ENCODE results near the gene PIK3C3. TPM values are rescaled to one million over a fixed set of nuclear protein-coding genes. Genes with fewer than 3 reads are reported as not detected.

PIK3C3 gene
- total and polyA plus RNA-seq, 9 of the 15 experiments (the other 6 are each of a cell fraction or from before 2014, with no cell fraction given) = 27.0 to 101 (median 42.9) TPM

DNA sequence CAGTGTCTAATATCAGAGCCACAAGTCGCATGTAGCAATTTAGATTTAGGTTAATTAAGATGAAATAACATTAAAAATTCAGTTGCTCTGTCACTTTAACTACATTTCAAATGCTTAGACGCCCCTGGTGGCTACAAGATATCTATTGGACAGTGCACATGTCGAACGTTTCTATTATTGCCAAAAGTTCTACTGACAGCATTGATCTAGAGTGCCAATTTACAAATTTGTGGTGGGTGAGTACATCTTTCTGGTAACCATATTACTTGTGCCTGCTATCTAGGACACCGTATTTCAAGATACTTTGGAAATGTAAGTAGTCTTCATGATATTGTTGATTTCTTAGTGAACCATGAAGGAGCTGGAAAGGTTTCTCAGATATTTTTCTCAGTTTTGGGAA, 20.2 kb downstream of the PIK3C3 start:
- ATAC-seq (no peak), FAIRE-seq (no peak), DNase-seq (ENCODE audit: extremely low read depth in 1 of 4, low spot score in 3 of 4) (no peak)
- ChIA-PET POLR2A (interaction anchor here (0.6 to 2.8 kb wide), 5 partner anchors 10 to 70 kb away, joined by 3 to 15 read pairs (median 4); no protein-coding TSS in a partner anchor), CTCF (ENCODE audit: low intra/inter-chr PET ratio) (no interaction called here)
- no peaks in the 10 kb centered on the region for H3K27me3 ChIP-seq (ENCODE audit: control insufficient read depth in 2 of 2, insufficient read depth in 2 of 2, low read length in 2 of 2)
- WGBS (ENCODE audit: insufficient coverage, low coverage, missing lambda C conversion rate) = 82% methylated on average over 5 of the region's 5 CpGs
- no peak overlapping the region for H3K4me2 ChIP-seq (ENCODE audit: insufficient read depth, low read length)
- H4K20me1 ChIP-seq (replicated peaks; ENCODE audit: control insufficient read depth, insufficient read depth, low read length) = no peaks in the 10 kb centered on the region
- in situ Hi-C loops (cut with MboI) (no loop called here), intact Hi-C loops (cut with micrococcal nuclease) (no loop called here)
- H3K9me1 ChIP-seq (ENCODE audit: control insufficient read depth, insufficient read depth, low read length) = no peaks in the 10 kb centered on the region
- no peak overlapping the region for H2AFZ ChIP-seq (ENCODE audit: low read depth, low read length)
- H3K9me3 ChIP-seq (replicated peaks; ENCODE audit: control insufficient read depth, insufficient read depth, low read depth, low read length) = no peaks in the 10 kb centered on the region
- H3K36me3 ChIP-seq (ENCODE audit: control insufficient read depth, insufficient read depth, low read length) = peaks cover 64% of the 10 kb centered on the region
- no TSS peak for BruUV-seq (replicated peaks)
- H3K4me1 ChIP-seq (replicated peaks in 1 of 2; ENCODE audit: control insufficient read depth in 2 of 2, insufficient read depth in 2 of 2, low read length in 2 of 2) = no peaks in the 10 kb centered on the region
- no peak overlapping the region for H3K9ac ChIP-seq (ENCODE audit: insufficient read depth in 1 of 2, low read depth in 2 of 2, low read length in 2 of 2)
- no peak overlapping the region for H3K4me3 ChIP-seq
- no peak overlapping the region for H3K27ac ChIP-seq (ENCODE audit: extremely low read depth, low read depth, low read length)
- H3K79me2 ChIP-seq (ENCODE audit: control insufficient read depth, insufficient read depth, low read length) = peaks cover 6% of the 10 kb centered on the region; the same call in 1 of the 3 replicates
- TF ChIP-seq, protein P1, sequence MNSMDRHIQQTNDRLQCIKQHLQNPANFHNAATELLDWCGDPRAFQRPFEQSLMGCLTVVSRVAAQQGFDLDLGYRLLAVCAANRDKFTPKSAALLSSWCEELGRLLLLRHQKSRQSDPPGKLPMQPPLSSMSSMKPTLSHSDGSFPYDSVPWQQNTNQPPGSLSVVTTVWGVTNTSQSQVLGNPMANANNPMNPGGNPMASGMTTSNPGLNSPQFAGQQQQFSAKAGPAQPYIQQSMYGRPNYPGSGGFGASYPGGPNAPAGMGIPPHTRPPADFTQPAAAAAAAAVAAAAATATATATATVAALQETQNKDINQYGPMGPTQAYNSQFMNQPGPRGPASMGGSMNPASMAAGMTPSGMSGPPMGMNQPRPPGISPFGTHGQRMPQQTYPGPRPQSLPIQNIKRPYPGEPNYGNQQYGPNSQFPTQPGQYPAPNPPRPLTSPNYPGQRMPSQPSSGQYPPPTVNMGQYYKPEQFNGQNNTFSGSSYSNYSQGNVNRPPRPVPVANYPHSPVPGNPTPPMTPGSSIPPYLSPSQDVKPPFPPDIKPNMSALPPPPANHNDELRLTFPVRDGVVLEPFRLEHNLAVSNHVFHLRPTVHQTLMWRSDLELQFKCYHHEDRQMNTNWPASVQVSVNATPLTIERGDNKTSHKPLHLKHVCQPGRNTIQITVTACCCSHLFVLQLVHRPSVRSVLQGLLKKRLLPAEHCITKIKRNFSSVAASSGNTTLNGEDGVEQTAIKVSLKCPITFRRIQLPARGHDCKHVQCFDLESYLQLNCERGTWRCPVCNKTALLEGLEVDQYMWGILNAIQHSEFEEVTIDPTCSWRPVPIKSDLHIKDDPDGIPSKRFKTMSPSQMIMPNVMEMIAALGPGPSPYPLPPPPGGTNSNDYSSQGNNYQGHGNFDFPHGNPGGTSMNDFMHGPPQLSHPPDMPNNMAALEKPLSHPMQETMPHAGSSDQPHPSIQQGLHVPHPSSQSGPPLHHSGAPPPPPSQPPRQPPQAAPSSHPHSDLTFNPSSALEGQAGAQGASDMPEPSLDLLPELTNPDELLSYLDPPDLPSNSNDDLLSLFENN (IDR thresholded peaks at IDR 0.05; ENCODE audit: low read depth in 2 of 2, low read length in 2 of 2) = no peak
- TF ChIP-seq ZNF224 (CRISPR knock-in tag; IDR thresholded peaks at IDR 0.05) = no peak
- no peak for TF ChIP-seq PRPF4 (IDR thresholded peaks at IDR 0.05; ENCODE audit: insufficient read depth, low read depth, low read length, poor library complexity, severe bottlenecking)
- TF ChIP-seq, protein P2, sequence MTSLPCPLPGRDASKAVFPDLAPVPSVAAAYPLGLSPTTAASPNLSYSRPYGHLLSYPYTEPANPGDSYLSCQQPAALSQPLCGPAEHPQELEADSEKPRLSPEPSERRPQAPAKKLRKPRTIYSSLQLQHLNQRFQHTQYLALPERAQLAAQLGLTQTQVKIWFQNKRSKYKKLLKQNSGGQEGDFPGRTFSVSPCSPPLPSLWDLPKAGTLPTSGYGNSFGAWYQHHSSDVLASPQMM (CRISPR knock-in tag; IDR thresholded peaks at IDR 0.05) = no peak
- no peak for TF ChIP-seq CREBBP (IDR thresholded peaks at IDR 0.05; ENCODE audit: low read depth, low read length)
- TF ChIP-seq JUNB (CRISPR knock-in tag; conservative IDR thresholded peaks at IDR 0.05) = no peak
- TF ChIP-seq ZNF134 (CRISPR knock-in tag; conservative IDR thresholded peaks at IDR 0.05) = no peak
- TF ChIP-seq, protein P3, sequence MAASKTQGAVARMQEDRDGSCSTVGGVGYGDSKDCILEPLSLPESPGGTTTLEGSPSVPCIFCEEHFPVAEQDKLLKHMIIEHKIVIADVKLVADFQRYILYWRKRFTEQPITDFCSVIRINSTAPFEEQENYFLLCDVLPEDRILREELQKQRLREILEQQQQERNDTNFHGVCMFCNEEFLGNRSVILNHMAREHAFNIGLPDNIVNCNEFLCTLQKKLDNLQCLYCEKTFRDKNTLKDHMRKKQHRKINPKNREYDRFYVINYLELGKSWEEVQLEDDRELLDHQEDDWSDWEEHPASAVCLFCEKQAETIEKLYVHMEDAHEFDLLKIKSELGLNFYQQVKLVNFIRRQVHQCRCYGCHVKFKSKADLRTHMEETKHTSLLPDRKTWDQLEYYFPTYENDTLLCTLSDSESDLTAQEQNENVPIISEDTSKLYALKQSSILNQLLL (CRISPR knock-in tag; IDR thresholded peaks at IDR 0.05; ENCODE audit: borderline replicate concordance) = no peak
- TF ChIP-seq NFE2 (IDR thresholded peaks at IDR 0.05; ENCODE audit: low read depth) = no peak
- no peak for TF ChIP-seq CTBP1 (IDR thresholded peaks at IDR 0.05; ENCODE audit: borderline replicate concordance)
- TF ChIP-seq RBM25 (IDR thresholded peaks at IDR 0.05; ENCODE audit: low read depth, low read length, severe bottlenecking) = no peak
- TF ChIP-seq, protein P4, sequence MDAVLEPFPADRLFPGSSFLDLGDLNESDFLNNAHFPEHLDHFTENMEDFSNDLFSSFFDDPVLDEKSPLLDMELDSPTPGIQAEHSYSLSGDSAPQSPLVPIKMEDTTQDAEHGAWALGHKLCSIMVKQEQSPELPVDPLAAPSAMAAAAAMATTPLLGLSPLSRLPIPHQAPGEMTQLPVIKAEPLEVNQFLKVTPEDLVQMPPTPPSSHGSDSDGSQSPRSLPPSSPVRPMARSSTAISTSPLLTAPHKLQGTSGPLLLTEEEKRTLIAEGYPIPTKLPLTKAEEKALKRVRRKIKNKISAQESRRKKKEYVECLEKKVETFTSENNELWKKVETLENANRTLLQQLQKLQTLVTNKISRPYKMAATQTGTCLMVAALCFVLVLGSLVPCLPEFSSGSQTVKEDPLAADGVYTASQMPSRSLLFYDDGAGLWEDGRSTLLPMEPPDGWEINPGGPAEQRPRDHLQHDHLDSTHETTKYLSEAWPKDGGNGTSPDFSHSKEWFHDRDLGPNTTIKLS (IDR thresholded peaks at IDR 0.05; ENCODE audit: borderline replicate concordance, low read depth) = no peak
- TF ChIP-seq, protein P5, sequence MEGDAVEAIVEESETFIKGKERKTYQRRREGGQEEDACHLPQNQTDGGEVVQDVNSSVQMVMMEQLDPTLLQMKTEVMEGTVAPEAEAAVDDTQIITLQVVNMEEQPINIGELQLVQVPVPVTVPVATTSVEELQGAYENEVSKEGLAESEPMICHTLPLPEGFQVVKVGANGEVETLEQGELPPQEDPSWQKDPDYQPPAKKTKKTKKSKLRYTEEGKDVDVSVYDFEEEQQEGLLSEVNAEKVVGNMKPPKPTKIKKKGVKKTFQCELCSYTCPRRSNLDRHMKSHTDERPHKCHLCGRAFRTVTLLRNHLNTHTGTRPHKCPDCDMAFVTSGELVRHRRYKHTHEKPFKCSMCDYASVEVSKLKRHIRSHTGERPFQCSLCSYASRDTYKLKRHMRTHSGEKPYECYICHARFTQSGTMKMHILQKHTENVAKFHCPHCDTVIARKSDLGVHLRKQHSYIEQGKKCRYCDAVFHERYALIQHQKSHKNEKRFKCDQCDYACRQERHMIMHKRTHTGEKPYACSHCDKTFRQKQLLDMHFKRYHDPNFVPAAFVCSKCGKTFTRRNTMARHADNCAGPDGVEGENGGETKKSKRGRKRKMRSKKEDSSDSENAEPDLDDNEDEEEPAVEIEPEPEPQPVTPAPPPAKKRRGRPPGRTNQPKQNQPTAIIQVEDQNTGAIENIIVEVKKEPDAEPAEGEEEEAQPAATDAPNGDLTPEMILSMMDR (IDR thresholded peaks at IDR 0.05 in 2 of 3, conservative IDR thresholded peaks at IDR 0.05 in 1 of 3; ENCODE audit: insufficient read depth in 2 of 3, low read depth in 1 of 3, low read length in 3 of 3) = no peak
